NCI-H1930 (cell line): ENCODE data around the gene RRM2.

Source experiments
- DNase-seq, 2 experiments: peaks; one replicate each; lab custom pipeline; 2025; lab: John Stamatoyannopoulos, UW

The RRM2 gene

GRCh38 chr2:10172033-10172871, 49.7 kb downstream of the RRM2 start:
- no peak for DNase-seq

GRCh38 chr2:10173258-10174005, 50.9 kb downstream of the RRM2 start:
- DNase-seq = no peak

- no peak for DNase-seq
Observed at GRCh38 chr2:10174173-10174572, 51.6 kb downstream of the RRM2 start.

- DNase-seq = no peak
Observed at GRCh38 chr2:10175441-10175840, 52.9 kb downstream of the RRM2 start.

- no peak for DNase-seq
Observed at GRCh38 chr2:10178751-10179150, 56.2 kb downstream of the RRM2 start.

GRCh38 chr2:10179422-10179821, 56.9 kb downstream of the RRM2 start:
- no peak for DNase-seq

GRCh38 chr2:10180229-10180628, 57.7 kb downstream of the RRM2 start:
- DNase-seq = no peak
